T-helper 2 cell treated with Interferon-gamma antibody and Interleukin-4, amounts not matched to agents 5 μg/mL and 100 μg/mL, for 36 hours (primary cell): ENCODE results near the gene CDK17.
A peak's percentile ranks its signal among the peaks of the same experiment; 100 is the strongest.
"Not testable (repeated sequence)": the region's sequence is repeated elsewhere in the genome, so short reads cannot be mapped to it uniquely, and the experiment has no call there.

Experiments
- DNase-seq: peaks from one replicate; pipeline ENCODE4 v3.0.0; 2021; ENCODE audit warnings: low spot score
- H3K27ac Mint-ChIP-seq: one replicate; pipeline ENCODE4 v1.8.0; 2021; ENCODE audit warnings: mild to moderate bottlenecking, mixed read lengths
- H3K27me3 Mint-ChIP-seq: one replicate; pipeline ENCODE4 v1.8.0; 2021; ENCODE audit warnings: low read depth, mixed read lengths
- H3K36me3 Mint-ChIP-seq: one replicate; pipeline ENCODE4 v1.8.0; 2021; ENCODE audit warnings: low read depth, mixed read lengths
- H3K4me1 Mint-ChIP-seq: one replicate; pipeline ENCODE4 v1.8.0; 2021; ENCODE audit warnings: low read depth, mixed read lengths
- H3K4me3 Mint-ChIP-seq: one replicate; pipeline ENCODE4 v1.8.0; 2022; ENCODE audit warnings: mild to moderate bottlenecking, moderate library complexity, mixed read lengths
- H3K9me3 Mint-ChIP-seq: one replicate; pipeline ENCODE4 v1.8.0; 2021; ENCODE audit warnings: mixed read lengths

Gene CDK17

DNA sequence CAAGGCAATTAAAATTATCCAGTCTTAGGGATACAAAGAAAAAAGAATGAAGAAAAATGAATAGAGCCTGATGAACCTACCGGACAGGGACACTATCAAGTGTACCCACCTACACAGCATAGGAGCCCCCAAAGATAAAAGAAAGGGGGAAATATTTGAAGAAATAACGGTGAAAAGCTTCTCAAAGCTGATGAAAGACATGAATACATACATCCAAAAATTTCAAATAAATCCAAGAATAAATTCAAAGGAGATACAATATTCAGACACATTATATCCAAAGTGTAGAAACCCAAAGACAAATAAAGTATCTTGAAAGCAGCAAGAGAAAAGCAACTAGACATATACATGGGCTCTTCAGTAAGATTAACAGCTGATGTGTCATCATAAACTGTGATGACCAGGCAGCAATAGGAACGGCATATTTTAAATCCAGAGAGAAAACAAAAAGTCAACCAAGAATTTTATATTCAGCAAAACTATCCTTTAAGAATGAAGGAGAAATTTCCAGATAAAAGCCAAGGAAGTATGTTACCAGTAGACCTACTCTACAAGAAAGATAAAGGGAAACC is 56.0 kb downstream of the CDK17 start:
- no peak for DNase-seq
- Mint-ChIP-seq H3K9me3 (peaks cover 26% of the 10 kb centered on the region), H3K4me3 (peak overlapping the region; percentile 29), H3K36me3 (peaks cover 40% of the 10 kb centered on the region), H3K27me3 (no peaks in the 10 kb centered on the region), H3K4me1 (peaks cover 40% of the 10 kb centered on the region), H3K27ac (no peak overlapping the region)

DNA sequence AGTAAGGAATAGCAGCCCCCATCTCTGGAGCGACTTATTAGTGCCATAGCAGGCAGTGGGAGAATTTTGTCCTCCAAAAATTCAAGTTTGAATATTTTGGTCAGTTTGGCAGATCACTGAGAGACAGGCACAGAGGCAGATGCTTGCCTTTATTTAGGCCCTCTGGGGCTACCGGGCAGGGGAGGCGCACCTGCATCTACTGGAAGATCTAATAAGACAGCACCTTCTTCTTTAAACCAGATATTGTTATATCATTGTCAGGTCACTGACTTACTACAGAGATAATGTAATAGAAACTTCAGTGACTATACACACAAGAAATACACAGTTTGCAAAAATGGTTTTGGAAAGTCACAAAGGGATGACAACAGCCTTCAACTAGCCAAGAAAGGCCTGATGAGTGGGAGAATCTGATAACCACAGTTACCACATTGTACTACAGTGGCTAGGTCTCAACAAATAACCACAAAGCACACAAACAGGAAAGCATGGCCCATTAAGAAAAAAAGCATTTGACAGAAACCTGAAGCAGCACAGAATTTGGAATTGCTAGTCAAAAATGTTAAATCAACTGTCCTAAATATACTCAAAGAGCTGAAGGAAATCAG is 56.8 kb downstream of the CDK17 start:
- Mint-ChIP-seq H3K36me3 (peaks cover 45% of the 10 kb centered on the region), H3K4me3 (peak overlapping the region; percentile 29), H3K27ac (peak overlapping the region; percentile 41), H3K27me3 (no peaks in the 10 kb centered on the region), H3K4me1 (peaks cover 39% of the 10 kb centered on the region), H3K9me3 (peaks cover 26% of the 10 kb centered on the region)
- DNase-seq, result peak; percentile 33

DNA sequence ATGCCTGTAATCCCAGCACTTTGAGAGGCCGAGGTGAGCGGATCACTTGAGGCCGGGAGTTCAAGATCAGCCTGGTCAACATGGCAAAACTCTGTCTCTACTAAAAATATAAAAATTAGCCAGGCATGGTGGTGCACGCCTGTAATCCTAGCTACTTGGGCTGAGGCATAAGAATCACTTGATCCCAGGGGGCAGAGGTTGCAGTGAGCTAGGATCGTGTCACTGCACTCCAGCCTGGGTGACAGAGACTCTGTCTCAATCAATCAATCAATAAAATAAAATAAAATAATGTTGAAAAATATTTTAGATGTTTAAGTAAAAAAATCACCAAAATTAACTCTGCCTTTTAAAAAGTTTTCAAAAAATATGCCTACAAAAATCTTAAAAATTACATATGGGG is 60.6 kb downstream of the CDK17 start:
- H3K27ac Mint-ChIP-seq, DNase-seq, H3K27me3 Mint-ChIP-seq, H3K4me3 Mint-ChIP-seq: not testable (repeated sequence)
- Mint-ChIP-seq H3K36me3 (peaks cover 43% of the 10 kb centered on the region), H3K9me3 (peaks cover 30% of the 10 kb centered on the region), H3K4me1 (peaks cover 33% of the 10 kb centered on the region)

DNA sequence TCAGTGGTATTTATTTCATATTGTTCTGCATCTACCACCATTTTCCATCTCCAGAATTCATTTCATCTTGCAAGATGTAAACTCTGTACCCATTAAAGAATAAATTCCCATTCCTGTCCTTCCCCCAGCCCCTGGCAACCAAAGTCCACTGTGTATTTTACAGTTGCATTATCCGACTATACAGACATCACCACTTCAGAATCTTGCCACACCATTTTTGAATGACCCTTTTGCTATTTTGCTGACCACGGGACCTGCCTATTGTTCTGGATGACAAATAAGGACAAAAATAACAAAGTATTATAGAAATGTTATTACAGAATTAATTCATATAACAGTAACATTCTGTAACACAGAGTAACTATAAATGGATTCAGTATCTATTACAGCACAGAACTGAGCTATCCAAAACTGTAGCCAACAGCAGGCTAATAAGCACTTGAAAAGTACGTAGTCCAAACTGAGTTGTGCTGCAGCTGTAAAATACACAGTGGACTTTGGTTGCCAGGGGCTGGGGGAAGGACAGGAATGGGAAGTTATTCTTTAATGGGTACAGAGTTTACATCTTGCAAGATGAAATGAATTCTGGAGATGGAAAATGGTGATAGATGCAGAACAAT is 61.3 kb downstream of the CDK17 start:
- H3K4me3 Mint-ChIP-seq, result no peak overlapping the region
- H3K4me1 Mint-ChIP-seq, result peaks cover 36% of the 10 kb centered on the region
- peaks cover 23% of the 10 kb centered on the region for H3K9me3 Mint-ChIP-seq
- H3K27ac Mint-ChIP-seq, result no peak overlapping the region
- DNase-seq, result no peak
- no peaks in the 10 kb centered on the region for H3K27me3 Mint-ChIP-seq
- H3K36me3 Mint-ChIP-seq, result peaks cover 38% of the 10 kb centered on the region

DNA sequence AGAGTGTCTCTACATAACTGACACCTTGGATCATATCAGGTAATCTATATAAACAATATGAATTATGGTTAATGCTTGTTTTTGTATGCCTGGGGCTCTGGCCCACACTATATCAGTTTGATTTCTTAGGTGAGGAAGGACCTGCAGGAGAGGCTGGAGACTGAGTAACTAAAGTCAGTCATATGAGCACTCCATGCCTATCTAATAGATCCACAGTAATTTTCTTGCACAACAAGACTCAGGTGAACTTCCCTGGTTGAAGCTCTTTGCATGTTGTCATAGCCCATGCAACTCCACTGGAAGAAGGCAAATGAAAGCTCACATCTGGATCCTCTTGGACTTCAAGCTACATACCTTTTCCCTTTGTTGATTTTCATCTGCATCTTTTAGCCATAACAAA is 62.3 kb downstream of the CDK17 start:
- Mint-ChIP-seq H3K36me3 (peaks cover 28% of the 10 kb centered on the region), H3K27ac (no peak overlapping the region), H3K4me3 (no peak overlapping the region), H3K4me1 (peaks cover 30% of the 10 kb centered on the region), H3K9me3 (peaks cover 13% of the 10 kb centered on the region), H3K27me3 (no peaks in the 10 kb centered on the region)
- DNase-seq, result no peak

DNA sequence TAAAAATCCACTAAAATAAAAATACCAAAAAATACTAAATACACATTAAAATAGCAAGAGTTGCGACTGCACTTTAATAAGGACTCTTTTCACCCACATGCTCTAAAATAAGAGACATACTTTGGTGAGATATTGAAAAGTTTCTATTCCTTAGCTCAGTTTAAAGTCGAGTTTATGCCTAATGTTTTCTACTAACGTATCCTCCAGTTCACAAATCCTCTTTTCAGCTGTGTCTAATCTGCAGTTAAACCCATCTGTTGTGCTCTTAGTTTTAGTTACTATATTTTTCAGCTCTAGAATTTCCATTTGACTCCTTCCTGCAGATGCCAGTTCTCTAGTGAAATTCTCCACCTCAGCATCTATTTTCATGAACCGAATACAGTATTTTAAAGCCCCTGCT is 63.8 kb downstream of the CDK17 start:
- Mint-ChIP-seq H3K4me3 (no peak overlapping the region), H3K9me3 (peaks cover 13% of the 10 kb centered on the region), H3K4me1 (peaks cover 34% of the 10 kb centered on the region), H3K27ac (no peak overlapping the region), H3K27me3 (no peaks in the 10 kb centered on the region), H3K36me3 (peaks cover 30% of the 10 kb centered on the region)
- no peak for DNase-seq

DNA sequence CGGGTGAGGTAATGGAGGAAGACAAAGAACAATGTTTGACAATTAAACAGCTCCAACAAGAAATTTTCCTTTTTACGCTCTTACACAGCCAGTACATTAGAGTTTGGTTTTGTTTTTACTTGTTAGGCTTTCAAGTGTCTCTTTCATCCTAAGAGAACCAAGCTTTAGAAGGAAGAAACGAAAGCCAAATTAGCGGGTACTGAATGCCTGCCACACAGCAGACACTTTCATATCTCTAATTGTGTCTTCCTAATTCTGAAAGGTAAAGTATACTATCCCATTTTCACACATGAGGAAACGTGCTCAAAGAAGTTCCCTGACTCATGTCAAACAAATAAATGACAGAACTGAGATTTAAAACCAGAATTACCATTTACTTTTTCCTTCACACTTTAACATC is 65.0 kb downstream of the CDK17 start:
- Mint-ChIP-seq H3K4me3 (peak overlapping the region; percentile 42), H3K36me3 (peaks cover 35% of the 10 kb centered on the region), H3K27ac (peak overlapping the region; percentile 47), H3K4me1 (peaks cover 36% of the 10 kb centered on the region), H3K27me3 (no peaks in the 10 kb centered on the region), H3K9me3 (peaks cover 13% of the 10 kb centered on the region)
- DNase-seq, result no peak

DNA sequence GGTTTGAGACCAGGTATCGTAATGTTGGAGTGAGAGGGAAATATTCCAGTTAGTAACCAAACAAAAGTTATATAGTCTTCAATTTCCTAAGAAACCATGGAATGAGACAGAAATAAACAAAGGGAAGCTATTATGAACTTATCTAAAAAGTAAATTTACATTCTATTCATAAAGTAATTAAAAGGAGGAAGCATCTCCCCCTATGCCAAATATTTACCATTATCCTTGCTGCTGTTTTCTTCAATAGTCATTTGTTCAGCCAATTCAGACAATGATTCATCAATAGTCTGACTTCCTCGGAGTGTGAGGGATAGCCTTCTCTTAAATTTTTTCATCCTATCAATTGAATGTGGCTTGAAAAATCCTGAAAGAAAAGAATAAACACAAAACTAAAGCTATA is 65.7 kb downstream of the CDK17 start:
- DNase-seq, result no peak
- Mint-ChIP-seq H3K27ac (no peak overlapping the region), H3K27me3 (no peaks in the 10 kb centered on the region), H3K4me3 (no peak overlapping the region), H3K4me1 (peaks cover 43% of the 10 kb centered on the region), H3K9me3 (peaks cover 13% of the 10 kb centered on the region), H3K36me3 (peaks cover 36% of the 10 kb centered on the region)

DNA sequence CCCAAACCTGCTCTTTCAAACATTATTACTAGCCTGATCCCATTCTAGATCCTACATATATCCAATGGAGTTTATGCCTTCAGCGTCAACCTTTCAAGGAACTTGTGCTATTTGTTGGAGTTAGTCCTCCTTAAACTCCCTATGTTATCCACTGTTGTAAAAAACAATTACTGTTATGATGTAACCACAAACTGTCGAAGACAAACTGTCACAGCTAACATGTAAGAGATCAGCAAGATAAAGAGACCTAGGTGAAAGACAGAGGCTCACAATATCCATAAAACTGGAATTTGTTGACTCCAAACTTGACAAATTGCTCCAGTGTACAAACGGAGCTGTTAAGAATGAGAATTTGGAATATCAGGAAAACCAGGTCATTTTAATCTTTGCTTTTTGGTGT is 70.7 kb downstream of the CDK17 start:
- H3K27ac Mint-ChIP-seq, result peak overlapping the region; percentile 79
- H3K4me3 Mint-ChIP-seq, result peak overlapping the region; percentile 60
- no peaks in the 10 kb centered on the region for H3K27me3 Mint-ChIP-seq
- no peaks in the 10 kb centered on the region for H3K9me3 Mint-ChIP-seq
- H3K4me1 Mint-ChIP-seq, result peaks cover 62% of the 10 kb centered on the region
- peaks cover 26% of the 10 kb centered on the region for H3K36me3 Mint-ChIP-seq
- DNase-seq, result no peak

DNA sequence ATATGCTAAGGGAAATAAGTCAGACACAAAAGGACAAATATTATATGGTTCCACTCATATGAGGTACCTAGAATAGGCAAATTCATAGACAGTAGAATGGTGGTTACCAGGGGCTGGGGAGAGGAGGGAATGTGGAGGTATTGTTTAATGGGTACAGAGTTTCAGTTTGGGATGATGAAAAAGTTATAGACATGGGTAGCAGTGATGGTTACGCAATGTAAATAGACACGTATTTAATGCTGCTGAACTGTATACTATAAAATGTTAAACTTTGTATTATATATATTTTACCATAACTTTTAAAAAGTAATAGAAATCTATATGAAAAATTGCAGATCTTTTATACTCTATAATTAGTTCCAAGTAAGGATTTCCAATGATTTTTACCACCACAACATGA is 71.2 kb downstream of the CDK17 start:
- H3K36me3 Mint-ChIP-seq, result peaks cover 27% of the 10 kb centered on the region
- H3K9me3 Mint-ChIP-seq, result no peaks in the 10 kb centered on the region
- DNase-seq, result no peak
- peak overlapping the region; percentile 79 for H3K27ac Mint-ChIP-seq
- H3K4me1 Mint-ChIP-seq, result peaks cover 58% of the 10 kb centered on the region
- no peaks in the 10 kb centered on the region for H3K27me3 Mint-ChIP-seq
- H3K4me3 Mint-ChIP-seq, result peak overlapping the region; percentile 60

DNA sequence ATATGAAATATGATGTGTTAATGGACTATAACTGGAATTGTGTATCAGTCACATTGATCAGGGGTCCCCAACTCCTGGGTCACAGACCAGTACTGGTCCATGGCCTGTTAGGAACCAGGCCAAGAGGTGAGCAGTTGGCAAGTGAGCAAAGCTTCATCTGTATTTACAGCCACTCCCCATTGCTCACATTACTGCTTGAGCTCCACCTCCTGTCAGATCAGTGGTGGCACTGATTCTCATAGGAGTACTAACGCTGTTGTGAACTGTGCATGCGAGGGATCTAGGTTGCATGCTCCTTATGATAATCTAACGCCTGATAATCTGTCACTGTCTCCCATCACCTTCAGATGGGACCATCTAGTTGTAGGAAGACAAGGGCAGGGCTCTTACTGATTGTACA is 72.3 kb downstream of the CDK17 start:
- Mint-ChIP-seq H3K4me3 (no peak overlapping the region), H3K27ac (no peak overlapping the region), H3K36me3 (peaks cover 32% of the 10 kb centered on the region), H3K4me1 (peaks cover 57% of the 10 kb centered on the region), H3K9me3 (no peaks in the 10 kb centered on the region), H3K27me3 (no peaks in the 10 kb centered on the region)
- DNase-seq, result no peak

DNA sequence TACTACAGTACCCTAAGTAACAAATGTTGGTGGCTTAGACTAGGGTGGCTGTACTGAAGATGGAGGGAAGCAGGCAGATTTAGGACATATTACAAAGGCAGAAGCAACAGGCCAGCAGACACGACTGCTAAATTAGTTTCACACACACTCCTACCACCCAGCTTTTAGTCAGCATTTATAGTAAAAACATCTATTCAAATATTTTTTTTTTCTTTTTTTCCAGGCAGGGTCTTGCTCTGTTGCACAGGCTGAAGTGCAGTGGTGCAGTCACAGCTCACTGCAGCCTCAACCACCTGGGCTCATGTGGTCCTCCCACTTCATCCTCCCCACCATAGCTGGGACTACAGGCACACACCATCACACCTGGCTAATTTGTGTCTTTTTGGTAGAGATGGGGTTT is 72.9 kb downstream of the CDK17 start:
- peaks cover 36% of the 10 kb centered on the region for H3K36me3 Mint-ChIP-seq
- H3K9me3 Mint-ChIP-seq, result peaks cover 2% of the 10 kb centered on the region
- DNase-seq, result no peak
- H3K27ac Mint-ChIP-seq, result peak overlapping the region; percentile 50
- peaks cover 57% of the 10 kb centered on the region for H3K4me1 Mint-ChIP-seq
- H3K4me3 Mint-ChIP-seq, result no peak overlapping the region
- H3K27me3 Mint-ChIP-seq, result no peaks in the 10 kb centered on the region

DNA sequence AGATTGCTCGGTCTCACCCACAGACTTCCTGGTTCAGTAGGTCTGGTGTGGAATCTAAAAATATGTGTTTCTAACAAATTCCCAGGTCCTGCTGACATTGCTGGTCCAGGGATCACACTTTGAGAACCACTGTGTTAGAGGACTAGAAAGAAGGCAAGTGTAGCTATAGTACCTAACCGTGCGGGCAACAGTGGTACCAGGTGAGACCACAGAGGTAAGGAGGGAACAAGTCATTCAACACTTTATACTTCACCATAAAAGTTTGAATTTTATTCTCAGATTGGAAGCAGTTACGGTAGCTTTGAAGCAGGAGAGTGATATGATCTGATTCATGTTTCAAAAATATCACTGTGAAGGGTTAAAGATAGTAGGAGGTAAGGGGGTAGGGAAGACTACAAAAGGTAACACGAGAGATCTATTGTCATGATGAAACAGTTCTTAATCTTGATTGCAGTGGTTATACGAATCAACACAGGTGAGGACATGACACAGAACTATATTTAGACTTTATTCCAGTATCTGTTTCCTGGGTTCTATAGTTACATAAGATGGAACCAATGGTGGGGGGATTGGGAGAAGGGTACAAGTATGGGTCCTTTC is 73.5 kb downstream of the CDK17 start:
- H3K4me3 Mint-ChIP-seq, result no peak overlapping the region
- H3K27ac Mint-ChIP-seq, result peak overlapping the region; percentile 23
- no peak for DNase-seq
- H3K27me3 Mint-ChIP-seq, result no peaks in the 10 kb centered on the region
- peaks cover 51% of the 10 kb centered on the region for H3K4me1 Mint-ChIP-seq
- H3K36me3 Mint-ChIP-seq, result peaks cover 39% of the 10 kb centered on the region
- peaks cover 8% of the 10 kb centered on the region for H3K9me3 Mint-ChIP-seq

DNA sequence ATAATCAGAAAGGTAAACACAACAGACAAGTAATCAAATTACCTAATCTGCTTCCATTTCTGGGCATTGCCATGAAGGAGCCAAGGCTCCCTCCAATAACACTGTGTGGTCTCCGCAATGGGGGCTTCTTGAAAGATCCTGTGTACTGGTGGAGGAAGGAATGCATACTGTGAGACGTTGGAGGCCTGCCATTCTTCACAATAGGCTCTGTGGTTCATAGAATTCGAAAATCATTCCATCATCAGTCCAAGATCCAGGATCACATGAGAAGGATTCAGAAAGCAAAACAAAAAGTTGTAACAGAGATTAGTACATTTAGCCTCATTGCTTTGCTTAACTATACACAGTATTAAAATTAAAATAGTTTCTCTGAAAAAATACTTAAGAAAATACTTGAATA is 76.3 kb downstream of the CDK17 start:
- DNase-seq, result no peak
- Mint-ChIP-seq H3K27ac (no peak overlapping the region), H3K4me1 (peaks cover 35% of the 10 kb centered on the region)

More for the DNA sequence above, 76.3 kb downstream of the CDK17 start:
- Mint-ChIP-seq H3K9me3 (peaks cover 8% of the 10 kb centered on the region), H3K36me3 (peaks cover 33% of the 10 kb centered on the region), H3K27me3 (no peaks in the 10 kb centered on the region), H3K4me3 (no peak overlapping the region)
